SW480 (cell line): ENCODE results near the gene SCN4B.
A peak's percentile ranks its signal among the peaks of the same experiment; 100 is the strongest.

Source experiments
- DNase-seq: peaks from one replicate; pipeline ENCODE4 v3.0.0-alpha.2; 2016; ENCODE audit warnings: low spot score

The SCN4B gene

GRCh38 chr11:118129471-118130172, 23.0 kb downstream of the SCN4B start:
- no peak for DNase-seq

GRCh38 chr11:118128721-118129470, 23.7 kb downstream of the SCN4B start:
- DNase-seq, result no peak

GRCh38 chr11:118128310-118128709, 24.3 kb downstream of the SCN4B start:
- DNase-seq, result no peak

GRCh38 chr11:118126082-118126838, 26.4 kb downstream of the SCN4B start:
- peak; percentile 79 for DNase-seq

- no peak for DNase-seq
These were observed 27.6 kb downstream of the SCN4B start for GRCh38 chr11:118124929-118125535.

GRCh38 chr11:118120793-118121192, 31.8 kb downstream of the SCN4B start:
- no peak for DNase-seq

- DNase-seq, result no peak
These were observed 34.6 kb downstream of the SCN4B start for GRCh38 chr11:118117790-118118601.

- DNase-seq, result no peak
These were observed 37.6 kb downstream of the SCN4B start for GRCh38 chr11:118115048-118115447.

- DNase-seq, result no peak
These were observed 38.4 kb downstream of the SCN4B start for GRCh38 chr11:118114266-118114665.

- no peak for DNase-seq
These were observed 39.8 kb downstream of the SCN4B start for GRCh38 chr11:118112711-118113430.

GRCh38 chr11:118111744-118112035, 40.9 kb downstream of the SCN4B start:
- DNase-seq, result no peak

- peak; percentile 59 for DNase-seq
These were observed 41.4 kb downstream of the SCN4B start for GRCh38 chr11:118111019-118111743.

GRCh38 chr11:118109231-118109630, 43.4 kb downstream of the SCN4B start:
- no peak for DNase-seq

GRCh38 chr11:118108513-118108912, 44.1 kb downstream of the SCN4B start:
- no peak for DNase-seq

- no peak for DNase-seq
These were observed 45.8 kb downstream of the SCN4B start for GRCh38 chr11:118106789-118107335.

- DNase-seq, result no peak
These were observed 46.8 kb downstream of the SCN4B start for GRCh38 chr11:118105657-118106305.

GRCh38 chr11:118104491-118104890, 48.1 kb downstream of the SCN4B start:
- no peak for DNase-seq

- DNase-seq, result no peak
These were observed 49.8 kb downstream of the SCN4B start for GRCh38 chr11:118102721-118103261.

GRCh38 chr11:118100691-118101232, 51.9 kb downstream of the SCN4B start:
- no peak for DNase-seq
